HTERT RPE-1 (cell line): Measurements from ENCODE around the gene GALNT11.
"Not testable (repeated sequence)": the region's sequence is repeated elsewhere in the genome, so short reads cannot be mapped to it uniquely, and the experiment has no call there.

Experiments used
- in situ Hi-C: fragments of 300-500 bp; cut with MboI; formaldehyde crosslinking; loops from 4 replicates; pipeline ENCODE4 v1.14.3; 2020; ENCODE audit warnings: low sequenced_read_pairs

GALNT11 gene

DNA sequence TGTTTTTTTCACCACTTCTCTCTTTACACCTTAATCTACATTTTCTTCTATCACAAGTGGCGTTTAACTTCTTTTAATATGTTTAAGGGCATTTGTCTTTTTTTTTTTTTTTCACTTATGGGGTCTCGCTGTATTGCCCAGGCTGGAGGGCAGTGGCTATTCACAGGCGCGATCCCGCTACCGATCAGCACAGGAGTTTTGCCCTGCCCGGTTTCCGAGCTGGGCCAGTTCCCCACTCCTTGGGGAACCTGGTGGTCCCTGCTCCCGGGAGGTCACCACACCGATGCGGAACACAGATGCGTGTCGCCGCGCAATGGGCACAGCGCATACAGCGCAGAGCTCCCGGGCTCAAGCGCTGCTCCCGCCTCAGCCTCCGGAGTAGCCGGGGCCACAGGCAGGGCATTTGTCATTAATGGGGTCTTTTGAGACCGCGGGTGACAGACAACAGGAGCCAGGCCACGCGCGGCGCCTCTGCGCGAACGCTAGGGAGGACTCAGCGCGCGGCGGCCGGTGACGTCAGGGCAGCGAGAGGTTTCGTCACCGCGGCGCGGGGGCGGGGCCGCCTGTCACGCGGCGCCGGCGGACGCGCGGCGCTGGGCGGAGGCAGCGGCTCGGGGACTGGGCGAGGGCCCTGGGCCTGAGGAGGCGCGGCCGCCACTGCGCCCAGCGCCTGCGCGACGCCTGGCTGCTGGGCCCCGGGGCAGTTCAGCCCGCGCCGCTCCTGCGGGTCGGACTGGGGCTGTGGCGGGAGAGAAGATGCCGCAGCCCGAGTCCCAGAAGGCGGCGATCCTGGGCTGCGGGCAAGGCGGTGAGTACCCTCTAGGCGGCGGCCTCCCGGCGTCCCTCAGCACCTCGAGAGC lies at the start of gene GALNT11:
TSS of gene GALNT11 (plus strand) at position 598 of the 860 bp plus-strand sequence. CDS start 68,554 bp downstream, outside the sequence.
- in situ Hi-C loops: no loop called here

DNA sequence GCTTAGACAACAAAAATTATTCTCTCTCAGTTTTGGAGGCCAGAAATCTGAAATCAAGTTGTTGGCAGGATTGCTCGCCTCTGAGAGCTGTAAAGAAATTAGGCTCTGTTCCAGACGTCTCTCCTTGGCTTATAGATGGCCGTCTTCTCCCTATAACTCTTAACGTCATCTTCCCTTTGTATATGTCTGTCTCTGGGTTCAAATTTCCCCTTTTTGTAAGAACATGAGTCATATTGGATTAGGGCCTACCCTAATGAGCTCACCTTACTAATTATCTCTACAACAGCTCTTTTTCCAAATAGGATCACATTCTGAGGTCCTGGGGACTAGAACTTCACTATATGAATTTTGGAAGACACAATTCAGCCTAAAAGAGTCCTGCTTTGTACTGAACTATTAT lies 46.9 kb upstream of the GALNT11 start:
- in situ Hi-C loops: no loop called here

DNA sequence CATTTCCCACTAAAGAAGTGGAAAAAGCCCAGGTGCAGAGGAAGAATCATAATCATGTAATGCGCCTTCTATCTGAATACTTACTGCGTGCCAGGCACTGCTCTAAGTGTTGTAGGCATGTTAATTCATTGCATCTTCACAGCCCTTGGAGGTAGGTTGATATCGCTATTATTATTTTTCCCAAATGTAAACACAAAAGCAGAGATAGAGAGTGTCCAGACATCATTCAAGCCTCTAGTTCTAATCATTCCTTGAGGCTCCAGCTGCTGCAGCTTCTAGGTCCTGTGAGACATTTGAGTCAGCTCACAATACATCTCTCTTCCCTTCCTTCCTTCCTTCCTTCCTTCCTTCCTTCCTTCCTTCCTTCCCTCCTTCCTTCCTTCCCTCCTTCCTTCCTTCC lies 44.3 kb upstream of the GALNT11 start:
- in situ Hi-C loops: no loop called here

DNA sequence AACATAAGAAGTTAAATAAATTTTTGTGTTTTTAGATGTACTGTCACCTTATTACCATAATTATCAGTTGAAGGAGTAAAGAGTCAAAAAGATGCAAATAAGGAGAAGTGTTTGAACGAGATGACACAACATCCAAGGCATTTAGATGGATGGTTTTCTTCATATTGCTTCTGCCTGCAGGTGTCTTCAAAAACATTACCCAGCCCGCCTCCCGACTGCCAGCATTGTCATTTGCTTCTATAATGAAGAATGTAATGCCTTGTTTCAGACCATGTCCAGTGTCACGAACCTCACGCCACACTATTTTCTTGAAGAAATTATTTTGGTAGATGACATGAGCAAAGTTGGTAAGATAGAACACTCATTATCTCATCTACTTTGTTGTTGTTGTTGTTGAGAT lies 42.7 kb upstream of the GALNT11 start:
- in situ Hi-C loops: no loop called here

DNA sequence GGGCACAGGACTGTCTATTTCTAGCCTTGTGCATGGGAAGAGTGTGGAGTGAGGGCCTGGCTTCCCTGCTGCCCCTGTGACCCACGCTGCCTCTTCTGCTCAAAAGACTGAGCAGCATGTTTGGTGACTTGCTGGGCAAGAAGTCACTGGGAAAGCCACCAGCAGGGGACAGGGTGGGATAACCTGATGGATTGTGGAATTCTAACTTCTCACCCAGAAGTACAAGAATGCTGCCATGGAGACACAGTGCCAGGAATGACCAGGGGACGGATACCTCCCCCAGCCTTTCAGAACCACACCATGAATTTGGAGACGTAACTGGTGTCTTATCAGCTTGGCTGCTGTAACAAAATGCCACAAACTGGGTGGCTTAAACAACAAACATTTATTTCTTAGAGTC lies 40.9 kb upstream of the GALNT11 start:
- in situ Hi-C loops: no loop called here

DNA sequence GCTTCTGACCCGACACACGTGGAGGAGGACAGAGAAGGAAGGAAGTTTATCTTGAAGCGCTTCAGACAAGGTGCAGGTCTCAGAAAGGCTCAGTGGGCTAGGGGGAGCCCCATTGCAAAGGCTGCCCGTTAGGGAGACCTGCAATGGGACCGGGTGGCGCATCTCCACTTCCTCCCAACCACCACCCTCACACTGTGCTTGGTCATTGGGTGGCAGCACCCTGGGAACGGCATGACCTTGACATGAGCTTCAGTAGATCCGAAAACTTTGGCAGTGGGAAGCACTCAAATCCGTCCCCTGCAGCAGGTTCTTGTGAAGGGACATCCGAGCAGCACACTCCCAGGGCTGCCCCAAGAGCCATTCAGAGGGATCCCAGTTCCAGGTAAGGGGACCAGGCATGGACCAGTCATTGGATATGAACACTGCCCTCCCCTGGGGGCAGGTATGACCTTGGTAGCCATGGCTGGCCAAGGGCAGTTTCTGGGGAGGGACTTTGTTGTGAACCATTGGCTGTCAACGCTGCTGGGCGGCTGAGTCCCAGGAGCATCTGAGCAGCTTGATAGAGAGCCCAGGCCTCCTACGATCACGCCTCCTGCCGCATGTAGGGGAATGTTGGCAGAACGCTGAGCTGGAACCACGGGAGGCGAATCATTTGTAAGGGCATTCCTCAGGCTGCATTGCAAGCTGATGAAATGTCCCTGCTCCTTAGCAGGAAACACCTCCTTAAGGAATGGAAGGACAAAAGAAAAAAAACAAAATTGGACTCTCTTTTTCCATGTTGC lies 37.5 kb upstream of the GALNT11 start:
- in situ Hi-C loops: no loop called here

DNA sequence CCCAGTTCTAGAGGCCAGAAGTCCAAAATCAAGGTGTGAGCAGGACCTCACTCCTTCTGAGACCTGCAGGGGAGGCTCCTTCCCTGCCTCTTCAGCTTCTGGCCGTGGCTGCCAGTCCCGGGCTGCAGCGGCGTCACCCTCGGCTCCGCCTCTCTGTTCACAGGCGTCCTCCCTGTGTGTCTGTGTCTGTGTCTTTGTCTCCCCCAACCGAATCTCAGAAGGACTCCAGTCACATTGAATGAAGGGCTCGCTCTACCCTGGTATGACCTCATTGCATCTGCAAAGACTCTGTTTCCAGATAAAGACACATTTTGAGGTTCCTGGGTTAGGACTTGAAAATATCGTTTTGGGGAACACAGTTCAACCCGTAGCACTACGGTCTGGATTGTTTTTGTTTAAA lies 33.1 kb upstream of the GALNT11 start:
- in situ Hi-C loops: no loop called here

DNA sequence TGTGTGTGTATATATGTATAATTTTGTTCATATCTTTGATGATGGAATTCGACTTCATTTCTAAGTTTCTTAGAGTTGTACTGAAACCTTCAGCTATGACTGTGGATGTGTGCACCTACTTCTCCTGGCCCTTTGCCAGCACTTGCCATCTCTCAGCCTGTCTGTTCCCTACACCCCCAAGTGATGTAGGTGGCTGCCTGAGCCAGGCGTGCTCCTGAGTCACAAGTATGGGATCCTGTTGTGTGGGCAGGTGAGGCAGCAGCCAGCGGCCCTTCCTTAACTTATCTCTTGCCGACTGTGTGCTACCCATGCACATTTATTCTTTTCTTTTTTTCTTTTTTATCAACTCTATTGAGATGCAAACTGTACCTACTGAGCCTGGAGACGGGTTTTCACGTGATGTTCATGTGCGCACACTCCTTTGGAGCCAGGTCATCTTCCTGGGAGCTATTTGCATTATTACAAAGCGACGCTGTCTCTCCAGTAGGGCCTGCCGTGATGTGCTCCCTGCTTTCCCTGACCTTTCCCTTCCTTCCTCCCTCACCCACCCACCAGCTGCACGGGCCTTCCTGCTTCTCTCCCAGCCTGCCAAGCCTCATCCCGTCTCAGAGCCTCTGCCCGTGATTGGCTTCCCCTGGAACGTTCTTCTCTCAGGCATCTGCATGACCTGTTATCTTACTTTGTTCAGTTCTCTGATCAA lies 31.3 kb upstream of the GALNT11 start:
- in situ Hi-C loops: no loop called here

DNA sequence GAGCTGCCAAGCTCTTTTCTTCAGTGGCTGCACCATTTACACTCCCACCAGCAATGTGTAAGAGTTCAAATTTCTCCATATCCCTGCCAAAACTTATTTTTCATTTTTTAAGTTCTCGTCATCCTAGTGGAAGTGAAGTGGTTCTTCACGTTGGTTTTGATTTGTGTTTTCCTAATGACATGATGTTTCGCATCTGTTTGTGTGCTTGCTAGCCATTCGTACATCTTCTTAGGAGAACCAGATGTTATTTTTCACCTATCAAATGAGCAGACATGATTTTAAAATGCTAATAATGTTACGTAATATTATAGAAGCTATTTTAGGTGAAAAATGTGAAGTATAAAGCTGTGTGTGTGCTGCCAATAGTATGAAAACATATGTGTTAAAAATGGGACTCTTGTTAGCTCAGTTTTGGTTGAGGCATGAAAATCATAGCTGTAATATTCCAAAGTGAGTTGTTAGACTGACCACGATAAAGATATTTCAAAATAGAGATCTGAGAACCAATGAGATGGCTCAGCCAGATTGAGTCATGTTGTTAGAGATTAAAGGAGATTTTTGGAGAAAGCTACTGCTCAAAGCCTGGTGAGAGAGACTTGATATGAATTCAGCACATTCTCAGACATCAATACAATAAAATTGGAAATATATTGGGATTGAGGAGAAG lies 25.9 kb upstream of the GALNT11 start:
- in situ Hi-C loops: no loop called here

DNA sequence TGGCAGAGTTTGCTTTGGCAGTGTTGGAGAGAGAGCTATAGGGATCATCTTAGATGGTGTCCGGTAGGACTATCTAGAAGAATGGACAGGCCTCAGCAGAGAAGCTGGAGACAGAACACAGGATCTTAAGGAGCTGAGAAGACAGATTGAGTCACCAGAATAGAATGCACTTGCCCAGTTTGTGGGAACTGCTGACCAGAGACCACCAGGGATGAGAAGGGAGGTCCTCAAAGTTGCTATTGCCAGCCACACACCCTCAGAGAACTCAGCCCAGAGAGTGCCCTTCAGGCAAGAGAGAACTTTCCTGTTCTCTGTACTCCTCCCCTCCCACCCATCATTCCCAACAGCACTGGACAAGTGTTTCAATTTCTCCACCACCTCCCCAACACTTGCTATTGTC lies 25.3 kb upstream of the GALNT11 start:
- in situ Hi-C loops: no loop called here

DNA sequence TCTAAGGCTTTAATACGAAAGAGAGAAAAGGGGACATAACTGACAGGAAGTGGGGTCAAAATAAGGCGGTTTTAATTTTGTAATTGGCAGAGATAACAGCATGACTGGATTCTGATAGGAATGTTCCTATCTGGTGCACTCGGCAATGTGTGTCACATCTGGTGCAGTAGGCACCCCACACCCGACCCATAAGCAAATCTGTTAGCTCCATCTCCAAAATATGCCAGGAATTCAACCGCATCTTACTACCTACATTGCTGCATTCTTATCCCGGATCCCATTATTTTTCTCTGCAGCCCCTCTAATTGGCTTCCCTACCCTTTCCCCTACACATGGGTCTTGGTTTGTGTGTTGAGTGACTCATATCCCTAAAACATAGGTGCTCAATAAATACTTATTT lies 19.1 kb upstream of the GALNT11 start:
- in situ Hi-C loops: no loop called here

DNA sequence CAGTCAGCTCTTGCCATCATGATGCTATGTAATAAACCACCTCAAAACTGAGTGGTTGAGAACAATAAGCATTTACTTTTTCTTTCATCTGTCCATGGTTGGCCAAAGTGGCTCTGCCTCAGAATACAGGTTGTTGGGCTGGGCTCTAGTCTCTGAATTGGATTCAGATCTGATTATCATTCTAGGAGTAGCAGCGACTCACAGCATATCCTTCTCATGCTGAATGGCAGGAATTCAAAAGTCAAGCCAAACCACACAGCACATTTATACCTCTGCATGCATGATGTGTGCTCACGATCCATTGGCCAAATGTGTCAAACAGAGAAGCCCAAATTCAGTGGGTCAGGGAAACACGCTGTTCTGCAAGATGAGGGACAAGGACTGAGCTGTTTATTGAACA lies 13.6 kb upstream of the GALNT11 start:
- in situ Hi-C loops: no loop called here

DNA sequence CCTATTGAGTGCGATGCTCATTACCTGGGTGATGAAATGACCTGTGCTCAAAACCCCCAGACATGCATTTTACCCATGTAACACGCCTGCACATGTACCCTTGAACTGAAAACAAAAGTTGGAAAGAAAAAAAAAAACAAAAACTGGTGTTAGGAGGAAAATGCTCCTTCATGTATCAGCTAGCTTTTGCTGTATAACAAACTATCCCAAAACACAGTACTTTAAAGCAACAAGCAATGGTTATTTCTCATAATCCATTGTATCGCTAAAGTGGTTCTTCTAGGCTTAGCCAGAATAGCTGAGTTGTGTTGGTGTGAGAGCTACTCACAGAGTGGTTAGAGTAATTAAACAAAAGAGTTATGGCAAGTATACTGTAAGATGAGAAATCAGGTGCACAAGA lies 12.2 kb upstream of the GALNT11 start:
- in situ Hi-C loops: no loop called here

DNA sequence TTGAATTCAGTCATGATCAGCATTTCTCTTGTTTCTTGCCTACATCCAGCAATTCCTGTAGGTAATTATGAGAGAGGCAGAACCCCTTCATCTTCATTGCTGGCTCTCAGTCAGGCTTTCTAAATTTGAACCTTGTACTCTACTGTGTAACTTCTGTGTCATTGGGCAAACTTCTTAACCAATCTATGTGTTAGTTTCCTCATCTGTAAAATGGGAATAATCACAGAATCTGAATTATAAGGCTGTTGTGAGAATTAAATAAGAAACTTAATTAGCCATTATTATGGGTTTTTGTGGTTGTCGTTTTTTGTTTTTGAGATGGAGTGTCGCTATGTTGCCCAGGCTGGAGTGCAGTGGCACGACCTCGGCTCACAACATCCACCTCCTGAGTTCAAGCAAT lies 11.5 kb upstream of the GALNT11 start:
- in situ Hi-C loops: no loop called here

DNA sequence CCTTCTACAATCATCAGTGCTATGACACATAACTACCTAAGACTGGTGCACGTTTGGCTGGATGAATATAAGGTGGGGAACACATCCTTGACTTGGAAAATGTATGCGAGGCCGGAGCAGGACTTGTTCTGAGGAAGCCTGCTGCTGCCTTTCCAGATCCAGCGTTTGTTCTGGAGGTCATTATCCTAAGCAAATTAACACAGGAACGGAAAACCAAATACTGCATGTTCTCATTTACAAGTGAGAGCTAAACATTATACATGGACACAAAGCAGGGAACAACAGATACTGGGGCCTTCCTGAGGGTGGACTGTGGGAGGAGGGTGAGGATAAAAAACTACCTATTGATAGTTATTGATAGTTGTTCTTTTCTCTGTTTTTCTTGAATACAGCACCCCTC lies 10.8 kb upstream of the GALNT11 start:
- in situ Hi-C loops: no loop called here

DNA sequence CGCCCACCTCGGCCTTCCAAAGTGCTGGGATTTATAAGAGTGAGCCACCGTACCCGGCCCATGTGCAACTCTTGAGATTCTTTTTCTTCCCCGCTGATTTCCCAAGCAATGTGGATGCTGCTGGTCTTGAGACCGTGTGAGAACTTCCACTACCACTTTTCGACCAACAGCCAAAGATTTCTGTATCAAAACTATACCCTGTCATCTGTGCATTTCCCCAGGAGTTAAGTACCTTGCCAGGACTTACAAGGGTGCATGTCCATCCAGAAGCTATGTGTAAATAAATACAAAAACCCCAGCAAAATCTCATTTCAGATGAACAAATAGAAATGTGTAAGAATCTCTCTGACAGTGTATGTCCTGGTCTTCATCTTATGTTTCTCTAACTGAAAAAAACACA lies 9.9 kb upstream of the GALNT11 start:
- in situ Hi-C loops: no loop called here

DNA sequence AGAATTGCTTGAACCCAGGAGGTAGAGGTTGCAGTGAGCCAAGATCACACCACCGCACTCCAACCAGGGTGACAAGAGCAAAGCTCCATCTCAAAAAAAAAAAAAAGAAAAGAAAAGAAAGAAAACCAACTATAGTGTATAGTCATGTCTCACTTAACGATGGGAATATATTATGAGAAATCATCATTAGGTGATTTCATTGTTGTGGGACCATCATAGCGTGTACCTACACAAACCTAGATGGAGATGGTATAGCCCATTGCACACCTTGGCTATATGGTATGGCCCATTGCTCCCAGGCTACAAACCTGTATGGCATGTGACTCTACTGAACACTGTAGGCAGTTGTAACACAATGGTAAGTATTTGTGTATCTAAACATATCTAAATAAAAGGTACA lies 8.5 kb upstream of the GALNT11 start:
- in situ Hi-C loops: no loop called here

DNA sequence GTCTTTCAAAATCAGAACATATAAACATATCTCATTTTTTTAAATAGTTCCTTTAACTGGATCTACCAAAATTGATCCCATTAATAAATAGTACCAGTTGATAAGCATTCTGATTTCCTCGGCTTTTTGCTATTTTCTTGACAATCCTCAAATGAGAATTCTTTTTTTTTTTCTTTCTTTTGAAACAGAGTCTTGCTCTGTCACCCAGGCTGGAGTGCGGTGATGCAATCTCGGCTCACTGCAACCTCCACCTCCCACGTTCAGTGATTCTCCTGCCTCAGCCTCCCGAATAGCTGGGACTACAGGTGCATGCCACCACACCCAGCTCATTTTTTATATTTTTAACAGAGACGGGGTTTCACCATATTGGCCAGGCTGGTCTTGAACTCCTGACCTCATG lies 7.8 kb upstream of the GALNT11 start:
- in situ Hi-C loops: not testable (repeated sequence)

DNA sequence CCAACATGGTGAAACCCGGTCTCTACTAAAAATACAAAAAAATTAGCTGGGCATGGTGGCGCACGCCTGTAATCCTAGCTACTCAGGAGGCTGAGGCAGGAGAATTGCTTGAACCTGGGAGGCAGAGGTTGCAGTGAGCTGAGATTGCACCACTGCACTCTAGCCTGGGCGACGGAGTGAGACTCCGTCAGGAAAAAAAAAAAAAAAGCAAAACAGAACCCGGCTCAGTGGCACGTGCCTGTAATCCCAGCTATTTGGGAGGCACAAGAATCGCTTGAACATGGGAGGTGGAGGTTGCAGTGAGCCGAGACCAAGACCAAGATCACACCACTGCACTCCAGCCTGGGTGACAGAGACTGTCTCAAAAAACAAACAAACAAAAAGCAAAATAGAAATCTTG lies 3.7 kb upstream of the GALNT11 start:
- in situ Hi-C loops: not testable (repeated sequence)

DNA sequence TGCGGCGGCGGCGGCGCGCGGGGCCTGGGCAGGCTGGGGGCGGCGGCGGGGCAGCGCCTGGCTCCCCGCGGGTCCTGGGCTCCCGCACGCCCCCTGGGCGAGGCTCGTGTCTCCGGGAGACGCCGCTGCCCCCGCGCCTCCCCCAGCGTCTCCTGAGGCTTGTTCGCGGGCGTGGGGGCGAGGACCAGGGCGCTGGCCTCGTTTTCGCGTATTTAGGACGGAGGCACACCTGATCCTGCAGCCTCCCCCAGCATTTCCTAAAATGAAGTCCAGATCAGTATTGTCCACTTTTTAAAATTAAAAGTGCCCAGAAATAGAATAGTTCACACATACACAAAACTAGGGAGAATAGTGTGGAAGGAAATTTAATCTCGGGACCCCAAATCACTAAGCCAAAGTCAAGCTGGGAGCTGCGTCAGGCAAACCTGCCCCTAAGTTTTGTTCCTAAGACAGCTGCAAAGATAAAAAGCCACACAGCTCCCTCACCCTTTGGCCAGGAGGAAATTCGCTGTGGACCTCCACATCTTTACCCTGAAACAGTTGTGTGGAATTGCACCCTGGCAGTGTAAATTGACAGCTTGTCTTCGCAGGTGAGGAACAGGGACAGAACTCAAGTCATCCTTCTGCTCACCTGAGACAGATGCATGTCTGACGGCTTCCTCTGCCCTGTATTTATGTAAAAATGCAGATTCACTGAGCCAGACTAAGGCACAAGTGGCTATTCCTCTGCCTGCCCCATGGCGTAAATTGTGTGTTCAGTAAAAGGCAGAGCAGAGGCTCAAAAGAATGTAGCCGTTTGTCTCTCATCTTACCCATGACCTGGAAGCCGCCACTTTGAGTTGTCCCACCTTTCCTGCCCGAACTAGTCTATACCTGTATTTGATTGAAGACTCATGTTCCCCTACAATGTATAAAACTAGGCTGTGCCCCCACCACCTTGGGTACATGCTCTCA lies 740 bp downstream of the GALNT11 start:
- in situ Hi-C loops: no loop called here
